GM21515 (cell line): ENCODE data around the gene TSPAN14.

Source experiments
- ATAC-seq: cut with Tn5 transposase; IDR thresholded peaks from one replicate; pipeline ENCODE4 v1.9.1; 2021; ENCODE audit not compliant: unreplicated experiment

TSPAN14 gene

DNA sequence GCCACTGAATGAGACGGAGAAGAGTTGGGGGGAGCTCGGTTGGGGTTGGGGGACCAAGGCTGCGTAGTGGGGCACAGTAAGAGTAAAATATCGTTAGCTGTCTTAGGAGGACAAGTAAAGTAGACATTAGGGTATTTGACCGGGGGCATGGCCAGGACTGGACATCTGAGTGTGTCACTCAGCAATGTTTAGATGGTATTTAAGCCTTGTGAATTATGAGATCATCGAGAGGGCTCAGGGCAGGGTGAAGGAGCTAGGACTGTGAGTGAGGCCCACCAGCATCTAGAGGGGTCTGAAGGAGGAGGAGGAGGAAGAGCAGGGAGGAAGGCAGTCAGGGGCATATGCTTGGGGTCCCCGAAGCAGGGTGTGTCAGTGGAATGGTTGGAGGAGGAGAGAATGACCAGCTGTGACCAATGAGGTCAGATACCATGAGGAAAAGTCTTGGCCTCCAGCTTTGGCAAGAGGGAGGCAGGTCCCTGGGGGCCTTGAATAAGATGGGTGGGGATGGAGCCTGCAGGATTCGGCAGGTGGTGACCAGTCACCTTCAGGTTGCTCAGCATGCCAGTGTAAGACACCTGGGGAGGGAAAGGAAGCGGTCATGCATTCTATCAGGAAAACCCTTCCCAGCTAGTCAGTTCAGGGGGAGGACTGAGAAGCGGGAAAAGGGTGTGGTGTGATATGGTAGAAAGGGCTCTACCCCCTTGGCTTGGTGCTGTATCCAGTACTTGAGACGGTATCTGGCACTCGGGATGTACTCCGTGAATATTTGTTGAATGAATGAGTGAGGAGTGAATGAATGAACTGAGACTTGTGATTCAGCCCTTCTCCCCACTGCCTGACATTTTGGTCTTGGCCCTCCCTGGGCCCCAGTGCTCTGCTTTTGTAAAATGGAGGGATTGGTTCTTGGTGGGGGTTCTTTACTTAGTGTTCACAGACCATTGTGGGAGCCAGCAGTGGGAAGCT lies 48.8 kb downstream of the TSPAN14 start:
- no peak for ATAC-seq

DNA sequence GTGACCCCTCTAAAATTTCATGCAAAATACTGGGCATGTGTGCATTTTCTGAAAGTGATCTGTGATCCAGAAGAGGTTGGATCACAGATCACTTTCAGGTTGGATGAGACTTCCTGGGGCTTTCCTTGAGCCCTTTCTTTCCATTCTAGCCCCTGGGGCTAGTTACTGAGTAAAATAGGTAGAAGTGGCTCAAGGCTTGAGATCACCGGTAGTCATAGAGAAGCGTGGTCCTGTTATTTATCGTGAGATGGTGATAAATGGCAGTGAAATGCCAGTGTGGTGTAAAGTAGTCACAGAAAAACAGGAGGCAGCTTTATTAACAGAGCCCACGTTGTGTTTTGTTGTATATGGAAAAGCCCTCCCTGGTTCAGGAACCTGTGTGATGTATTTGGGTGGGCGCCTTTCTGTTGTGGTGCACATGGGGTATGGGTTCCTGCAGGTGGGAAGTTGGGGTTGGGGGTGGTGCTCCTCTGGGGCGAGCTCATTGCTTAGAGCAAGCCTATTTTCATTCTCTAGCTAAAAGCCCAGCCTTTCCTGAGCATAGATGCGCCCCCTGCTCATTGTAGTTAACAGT lies 49.6 kb downstream of the TSPAN14 start:
- no peak for ATAC-seq

DNA sequence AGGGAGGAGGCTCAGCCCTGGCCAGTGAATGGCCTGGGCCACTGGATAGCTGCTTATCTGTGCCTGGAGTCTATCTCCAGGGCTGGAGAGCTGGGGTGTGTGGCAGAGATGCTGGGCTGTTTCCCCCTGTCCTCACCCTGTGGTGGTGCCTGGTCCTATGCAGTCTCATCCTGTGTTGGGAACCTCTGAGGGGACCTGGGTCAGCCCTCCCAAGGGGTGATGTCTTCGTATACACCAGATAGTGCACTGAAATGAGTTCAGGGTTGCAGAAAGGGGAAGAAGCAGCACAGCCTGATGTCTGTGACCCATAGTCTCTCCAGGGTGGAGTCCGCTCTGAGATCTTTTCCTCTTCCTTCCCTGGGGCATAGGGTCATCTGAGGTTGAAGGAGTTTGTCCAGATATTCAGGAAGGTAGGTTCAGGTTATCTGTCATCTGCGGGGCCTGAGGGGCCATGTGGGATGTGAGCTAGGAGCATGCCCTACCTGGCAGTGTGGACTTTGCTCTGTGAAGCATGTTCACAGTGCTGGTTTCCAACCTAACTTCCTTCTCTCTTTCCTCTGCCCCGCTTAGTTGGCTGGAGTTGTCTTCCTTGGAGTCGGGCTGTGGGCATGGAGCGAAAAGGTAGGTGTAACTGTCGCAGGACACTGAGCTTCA lies 50.2 kb downstream of the TSPAN14 start:
- no peak for ATAC-seq

DNA sequence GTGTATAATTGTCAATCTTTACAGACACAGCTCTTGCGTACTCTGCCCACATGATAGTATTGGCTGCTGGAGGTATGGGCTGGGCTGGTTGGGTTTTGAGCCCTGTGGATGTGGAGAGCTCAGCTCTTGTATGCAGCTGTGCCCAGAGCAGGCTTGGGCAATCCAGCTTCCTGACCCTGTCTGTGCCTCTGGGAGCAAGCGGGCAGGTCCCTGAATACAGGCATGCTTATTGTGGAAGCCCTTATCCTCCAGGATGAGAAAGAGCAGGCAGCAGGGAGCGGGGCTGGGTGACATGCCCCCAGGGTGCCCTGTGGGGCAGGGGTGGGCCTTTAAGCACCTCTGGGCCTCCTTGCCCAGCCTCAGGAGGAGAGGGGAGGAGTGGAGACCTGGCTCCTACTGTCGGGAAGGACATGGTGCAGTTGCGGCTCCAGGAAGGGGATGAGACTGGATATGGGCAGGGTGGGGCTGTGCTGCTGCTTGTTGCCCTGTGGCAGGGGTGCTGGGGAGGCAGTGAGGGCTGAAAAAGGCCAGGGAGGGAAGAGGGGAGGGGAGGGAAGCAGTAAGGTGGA lies 50.9 kb downstream of the TSPAN14 start:
- ATAC-seq, result no peak

DNA sequence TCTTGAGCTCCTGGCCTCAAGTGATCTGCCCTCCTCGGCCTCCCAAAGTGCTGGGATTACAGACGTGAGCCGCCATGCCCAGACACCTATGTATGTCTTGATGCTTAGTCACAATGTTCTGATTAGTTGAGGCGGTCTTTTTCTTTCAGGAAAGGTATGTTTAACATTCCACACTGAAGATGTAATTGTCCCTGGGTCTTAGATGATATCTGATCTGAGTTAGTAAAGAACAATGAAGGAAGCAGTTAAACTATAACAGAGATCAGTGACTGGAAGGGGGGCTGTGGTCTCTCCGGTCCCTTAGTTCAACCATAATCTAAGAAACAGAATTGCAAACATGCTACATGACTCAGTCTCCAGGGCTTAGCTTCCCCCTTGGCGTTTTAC lies 52.1 kb downstream of the TSPAN14 start:
- ATAC-seq, result no peak

DNA sequence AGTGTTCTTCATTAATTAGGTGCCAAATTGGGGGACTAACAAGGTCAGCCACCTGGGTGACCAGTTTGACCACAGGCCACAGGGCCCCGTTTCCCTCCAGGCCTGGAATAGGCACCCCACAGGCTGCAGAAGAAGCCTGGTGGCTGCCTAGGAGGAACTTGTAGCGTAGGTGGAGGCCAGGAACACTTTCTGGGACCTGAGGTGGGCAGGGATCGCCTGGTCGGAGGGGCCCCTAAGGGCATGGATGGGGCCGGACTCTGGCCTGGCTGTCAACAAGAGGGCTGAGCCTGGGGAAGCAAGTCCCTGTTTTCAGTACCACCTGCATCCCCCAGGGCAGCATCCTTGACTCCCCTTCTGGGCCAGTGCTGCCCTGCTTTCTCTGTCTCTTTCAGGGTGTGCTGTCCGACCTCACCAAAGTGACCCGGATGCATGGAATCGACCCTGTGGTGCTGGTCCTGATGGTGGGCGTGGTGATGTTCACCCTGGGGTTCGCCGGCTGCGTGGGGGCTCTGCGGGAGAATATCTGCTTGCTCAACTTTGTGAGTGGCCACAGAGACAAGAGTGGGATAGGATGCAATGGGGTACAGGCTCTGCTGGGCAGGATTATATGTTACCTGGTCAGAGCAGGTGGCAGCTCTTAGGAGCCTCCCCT lies 52.9 kb downstream of the TSPAN14 start:
- ATAC-seq, result no peak

DNA sequence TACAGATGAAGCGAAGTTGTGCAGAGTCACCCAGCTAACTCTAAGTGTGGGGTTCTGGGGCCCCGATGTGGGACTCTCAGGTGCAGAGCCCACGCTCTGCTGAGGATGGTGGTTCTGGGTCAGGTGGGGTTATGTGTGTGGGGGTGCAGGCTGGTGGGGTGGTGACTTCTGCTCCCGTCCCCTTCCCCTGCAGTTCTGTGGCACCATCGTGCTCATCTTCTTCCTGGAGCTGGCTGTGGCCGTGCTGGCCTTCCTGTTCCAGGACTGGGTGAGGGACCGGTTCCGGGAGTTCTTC lies 54.9 kb downstream of the TSPAN14 start:
- no peak for ATAC-seq

DNA sequence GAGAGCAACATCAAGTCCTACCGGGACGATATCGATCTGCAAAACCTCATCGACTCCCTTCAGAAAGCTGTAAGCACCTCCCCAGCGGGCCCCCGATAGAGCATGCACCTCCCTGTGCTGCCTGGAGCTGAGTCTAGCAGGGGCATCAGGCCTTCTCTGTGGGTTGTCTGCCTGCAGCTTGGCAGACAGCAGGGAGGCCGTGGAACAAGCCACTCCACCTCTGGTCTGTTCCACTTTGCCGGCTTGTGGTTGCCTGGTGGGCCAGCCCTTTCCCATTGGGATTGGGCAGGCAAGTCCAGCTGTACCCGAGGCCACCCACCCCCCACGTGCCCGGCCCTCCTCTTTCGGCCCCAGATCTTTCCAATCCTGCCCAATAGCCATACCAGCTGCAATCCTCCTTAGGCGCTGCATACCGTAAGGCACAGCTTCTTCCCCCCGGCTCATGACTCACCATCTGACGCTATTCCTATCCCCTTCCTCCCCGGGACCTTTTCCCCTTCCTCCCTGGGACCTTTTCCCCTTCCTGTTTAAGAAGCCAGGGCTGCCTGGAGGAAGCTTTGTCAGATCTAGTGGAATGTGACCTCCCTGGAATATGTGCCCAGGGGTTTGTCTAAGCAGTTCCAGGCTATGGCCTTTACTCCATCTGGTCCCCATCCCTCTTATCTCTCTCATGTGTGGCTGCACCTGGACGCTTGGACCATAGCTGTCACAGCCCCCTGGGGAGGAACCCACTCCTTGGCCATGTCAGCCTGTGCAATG lies 55.5 kb downstream of the TSPAN14 start:
- no peak for ATAC-seq

DNA sequence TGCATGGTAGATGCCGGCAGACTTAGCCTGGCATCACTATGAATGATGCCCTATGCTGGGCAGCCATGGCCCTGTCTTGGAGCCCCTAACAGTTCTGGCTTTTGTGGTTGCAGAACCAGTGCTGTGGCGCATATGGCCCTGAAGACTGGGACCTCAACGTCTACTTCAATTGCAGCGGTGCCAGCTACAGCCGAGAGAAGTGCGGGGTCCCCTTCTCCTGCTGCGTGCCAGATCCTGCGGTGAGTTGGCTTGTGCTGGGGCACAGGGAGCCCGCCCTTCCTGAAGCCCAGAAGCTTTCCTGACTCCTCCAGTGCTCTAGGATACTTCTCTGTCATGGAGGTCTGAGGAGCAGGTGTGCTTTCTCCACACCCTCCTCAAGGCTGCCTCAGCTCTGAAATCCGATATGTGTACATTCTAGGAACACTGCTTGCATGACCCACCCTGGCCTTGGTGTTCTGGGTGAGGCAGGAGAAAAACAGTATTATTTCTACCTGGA lies 58.0 kb downstream of the TSPAN14 start:
- ATAC-seq, result no peak

DNA sequence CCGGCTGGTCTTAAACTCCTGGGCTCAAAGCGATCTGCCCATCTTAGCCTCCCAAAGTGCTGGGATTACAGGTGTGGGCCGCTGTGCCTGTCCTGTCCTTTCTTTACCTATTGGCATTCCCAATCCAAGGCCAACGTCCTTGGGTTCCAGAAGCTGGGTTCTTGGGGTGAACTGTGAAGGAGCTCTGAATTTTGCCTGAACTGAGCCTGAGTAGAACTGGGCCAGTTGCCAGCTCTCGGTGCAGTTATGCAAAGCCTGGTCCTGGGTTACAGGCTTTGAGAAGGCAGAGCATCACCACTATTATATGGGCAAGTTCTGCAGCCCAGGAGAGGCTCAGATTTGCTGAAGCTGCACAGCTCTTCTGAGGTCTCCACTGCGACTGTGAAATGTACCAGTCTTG lies 59.0 kb downstream of the TSPAN14 start:
- ATAC-seq, result no peak

DNA sequence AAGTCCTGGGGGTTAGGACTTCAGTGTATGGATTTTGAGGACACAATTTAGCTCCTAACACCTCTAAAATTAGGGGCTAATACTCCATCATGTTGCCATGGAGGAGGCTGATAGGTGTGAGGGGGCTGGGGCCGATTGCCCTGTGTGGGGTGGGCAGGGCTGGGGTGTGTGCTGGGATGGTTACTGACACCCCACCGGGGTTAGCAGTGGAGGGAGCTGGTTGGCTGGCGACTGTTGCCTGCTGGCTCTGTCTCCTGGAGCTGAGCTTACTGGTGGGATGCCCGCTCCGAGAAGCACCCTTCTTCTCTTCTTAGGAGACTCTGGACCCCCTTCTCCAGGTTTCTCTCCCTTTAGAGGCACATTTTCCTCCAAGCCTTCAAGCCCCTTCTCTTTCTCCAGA lies 61.4 kb downstream of the TSPAN14 start:
- no peak for ATAC-seq

DNA sequence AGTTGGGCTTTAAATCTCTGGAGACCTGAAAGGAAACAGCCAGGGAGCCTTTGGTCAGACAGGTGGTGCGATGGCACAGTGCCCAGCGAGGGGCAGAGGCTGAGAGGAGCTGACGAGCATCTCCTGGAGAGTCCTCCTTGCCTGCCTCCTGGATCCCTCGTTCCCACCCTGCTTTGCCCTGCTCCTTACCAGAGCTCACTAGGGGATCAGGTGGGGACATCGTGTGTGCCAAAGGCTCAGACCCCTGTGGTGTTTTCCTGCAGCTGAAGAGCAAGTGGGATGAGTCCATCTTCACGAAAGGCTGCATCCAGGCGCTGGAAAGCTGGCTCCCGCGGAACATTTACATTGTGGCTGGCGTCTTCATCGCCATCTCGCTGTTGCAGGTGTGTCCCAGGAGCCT lies 61.8 kb downstream of the TSPAN14 start:
- ATAC-seq, result no peak

DNA sequence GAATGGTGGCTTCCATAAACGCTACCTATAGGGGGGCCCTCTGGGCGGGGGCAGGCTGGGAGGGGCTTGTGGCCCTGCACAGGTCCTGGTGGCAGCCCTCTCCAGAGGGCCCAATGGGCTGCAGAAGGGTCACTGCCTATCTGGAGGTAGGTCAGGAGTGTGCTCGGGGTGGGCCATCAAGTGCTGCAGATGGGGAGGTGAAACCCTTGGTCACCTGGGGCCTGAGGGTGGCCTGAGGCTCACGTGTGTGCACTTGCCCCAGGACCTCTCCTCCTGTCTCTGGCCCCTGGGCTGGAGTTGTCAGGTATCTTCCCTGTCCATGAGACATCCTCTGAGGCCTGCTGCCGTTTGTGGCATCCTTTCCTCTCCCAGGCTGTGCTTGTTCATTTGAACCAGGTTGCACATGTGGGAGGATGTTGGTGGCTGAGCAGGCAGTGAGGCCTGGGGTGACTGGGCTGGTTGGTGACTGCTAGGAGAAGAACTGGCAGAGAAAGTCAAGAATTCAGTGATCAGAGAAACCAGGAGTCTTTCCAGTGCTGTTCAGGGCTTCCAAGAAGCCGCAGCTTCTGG lies 62.5 kb downstream of the TSPAN14 start:
- no peak for ATAC-seq

DNA sequence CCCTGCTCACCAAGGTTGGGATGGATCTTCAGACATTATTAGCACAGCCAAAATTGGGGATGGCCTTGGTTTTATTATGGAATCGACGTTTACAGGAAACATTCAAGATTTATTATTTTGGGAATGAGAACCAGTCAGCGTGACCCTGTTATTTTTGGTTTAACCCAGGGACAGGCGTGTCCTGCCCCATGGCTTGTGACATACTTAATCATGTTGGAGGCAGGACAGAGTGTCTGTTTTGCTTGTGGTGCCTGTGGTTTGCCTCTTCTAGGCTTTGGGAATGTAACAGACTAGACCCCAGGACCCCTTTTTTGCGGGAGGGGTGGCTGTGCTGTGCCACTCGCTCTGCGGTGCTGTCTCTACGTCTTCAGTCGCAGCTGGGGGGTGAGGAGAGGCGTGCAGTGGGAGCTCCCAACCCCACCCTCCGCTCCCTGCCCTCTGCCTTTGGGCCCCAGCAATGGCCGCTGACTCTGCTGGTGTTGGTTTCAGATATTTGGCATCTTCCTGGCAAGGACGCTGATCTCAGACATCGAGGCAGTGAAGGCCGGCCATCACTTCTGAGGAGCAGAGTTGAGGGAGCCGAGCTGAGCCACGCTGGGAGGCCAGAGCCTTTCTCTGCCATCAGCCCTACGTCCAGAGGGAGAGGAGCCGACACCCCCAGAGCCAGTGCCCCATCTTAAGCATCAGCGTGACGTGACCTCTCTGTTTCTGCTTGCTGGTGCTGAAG lies 63.5 kb downstream of the TSPAN14 start:
- no peak for ATAC-seq

DNA sequence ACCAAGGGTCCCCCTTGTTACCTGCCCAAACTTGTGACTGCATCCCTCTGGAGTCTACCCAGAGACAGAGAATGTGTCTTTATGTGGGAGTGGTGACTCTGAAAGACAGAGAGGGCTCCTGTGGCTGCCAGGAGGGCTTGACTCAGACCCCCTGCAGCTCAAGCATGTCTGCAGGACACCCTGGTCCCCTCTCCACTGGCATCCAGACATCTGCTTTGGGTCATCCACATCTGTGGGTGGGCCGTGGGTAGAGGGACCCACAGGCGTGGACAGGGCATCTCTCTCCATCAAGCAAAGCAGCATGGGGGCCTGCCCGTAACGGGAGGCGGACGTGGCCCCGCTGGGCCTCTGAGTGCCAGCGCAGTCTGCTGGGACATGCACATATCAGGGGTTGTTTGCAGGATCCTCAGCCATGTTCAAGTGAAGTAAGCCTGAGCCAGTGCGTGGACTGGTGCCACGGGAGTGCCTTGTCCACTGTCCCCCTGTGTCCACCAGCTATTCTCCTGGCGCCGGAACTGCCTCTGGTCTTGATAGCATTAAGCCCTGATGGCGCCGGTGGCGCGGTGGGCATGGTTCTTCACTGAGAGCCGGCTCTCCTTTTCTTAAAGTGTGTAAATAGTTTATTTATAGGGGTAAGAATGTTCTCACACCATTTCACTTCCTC lies 64.2 kb downstream of the TSPAN14 start:
- ATAC-seq, result no peak

DNA sequence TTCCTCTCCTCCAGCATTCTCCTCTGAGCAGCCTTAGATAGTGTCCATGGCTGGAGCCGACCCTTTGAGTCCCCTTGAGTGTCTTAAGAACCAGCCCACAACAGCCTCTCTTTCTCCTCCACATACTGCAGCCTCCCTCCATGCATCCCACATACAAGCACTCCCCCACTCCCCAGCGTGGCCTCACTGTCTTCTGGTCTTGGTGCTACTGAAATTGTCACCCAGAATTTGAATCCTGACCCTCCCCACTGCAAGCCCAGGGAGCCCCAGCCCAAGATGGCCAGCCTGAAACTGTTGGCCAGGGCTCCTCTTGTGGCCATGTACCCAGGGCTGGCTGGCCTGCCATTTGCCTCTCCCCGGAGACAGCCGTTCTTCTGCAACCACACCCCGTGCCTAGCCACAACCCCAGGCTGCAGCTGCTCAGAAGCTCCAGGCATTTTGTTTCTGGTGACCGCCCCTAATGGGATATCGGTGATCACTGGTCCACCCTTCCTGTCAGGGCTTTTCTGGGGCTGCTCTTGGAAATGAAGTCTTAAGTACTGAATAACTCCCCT lies 64.8 kb downstream of the TSPAN14 start:
- no peak for ATAC-seq

DNA sequence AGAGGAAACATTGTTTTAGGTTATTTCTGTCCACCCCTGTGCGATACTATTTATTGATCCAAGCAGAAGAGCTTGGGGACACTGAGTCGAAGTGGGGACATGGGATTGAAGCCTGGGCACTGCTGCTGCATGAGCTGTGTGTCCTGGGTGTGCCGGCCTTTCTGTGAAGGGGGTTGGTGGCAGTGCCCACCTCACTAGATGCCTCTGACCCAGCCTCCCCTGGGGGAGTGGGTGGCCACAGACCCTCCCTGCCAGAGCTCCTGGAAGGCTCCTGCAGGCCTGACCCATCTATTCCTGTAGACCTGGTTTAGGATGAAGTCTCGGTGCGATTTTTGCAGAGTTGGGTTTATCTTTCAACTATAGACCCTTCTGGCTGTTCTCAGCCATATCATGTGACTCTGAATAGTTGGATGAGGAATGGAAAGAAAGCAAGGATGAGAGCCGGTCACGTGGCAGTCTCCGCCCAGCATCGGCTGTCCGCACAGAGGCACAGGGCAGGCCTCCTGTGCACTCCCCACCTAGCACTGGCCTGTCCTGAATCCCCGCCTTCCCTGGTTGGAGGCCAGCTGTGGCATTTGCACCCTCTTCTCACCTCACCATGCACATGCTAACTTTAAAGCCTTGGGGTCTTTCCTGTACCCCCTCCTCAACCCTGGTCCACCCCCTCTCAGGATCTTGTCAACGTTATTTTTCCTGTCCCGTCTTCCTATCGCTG lies 66.0 kb downstream of the TSPAN14 start:
- no peak for ATAC-seq
